Nephron progenitor cell (in vitro differentiated cells): Measurements from ENCODE around the gene PRRX2.
A peak's percentile ranks its signal among the peaks of the same experiment; 100 is the strongest.
"Not testable (repeated sequence)": the region's sequence is repeated elsewhere in the genome, so short reads cannot be mapped to it uniquely, and the experiment has no call there.

ENCODE experiments used
- DNase-seq: peaks from one replicate; pipeline ENCODE4 v3.0.0; 2021
- H3K27ac Mint-ChIP-seq: 2 replicates; pipeline ENCODE4 v1.8.0; 2021; ENCODE audit warnings: mild to moderate bottlenecking, moderate library complexity, mixed read lengths
- H3K27me3 Mint-ChIP-seq: 2 replicates; pipeline ENCODE4 v1.8.0; 2021; ENCODE audit warnings: mild to moderate bottlenecking, low read depth, mixed read lengths; ENCODE audit not compliant: poor library complexity
- H3K36me3 Mint-ChIP-seq: 2 replicates; pipeline ENCODE4 v1.8.0; 2021; ENCODE audit warnings: low read depth, mixed read lengths
- H3K4me1 Mint-ChIP-seq: 2 replicates; pipeline ENCODE4 v1.8.0; 2021; ENCODE audit warnings: mixed read lengths
- H3K4me3 Mint-ChIP-seq: 2 replicates; pipeline ENCODE4 v1.8.0; 2021; ENCODE audit warnings: mild to moderate bottlenecking, moderate library complexity, mixed read lengths
- H3K9me3 Mint-ChIP-seq: 2 replicates; pipeline ENCODE4 v1.8.0; 2021; ENCODE audit warnings: mild to moderate bottlenecking, moderate library complexity, mixed read lengths
- TF ChIP-seq, protein P1 (sequence below): fragments of 200-600 bp; sonication (generic); IDR thresholded peaks from 2 replicates; pipeline ENCODE4 v1.5.0; 2021; ENCODE audit warnings: antibody characterized with exemption

The PRRX2 gene

DNA sequence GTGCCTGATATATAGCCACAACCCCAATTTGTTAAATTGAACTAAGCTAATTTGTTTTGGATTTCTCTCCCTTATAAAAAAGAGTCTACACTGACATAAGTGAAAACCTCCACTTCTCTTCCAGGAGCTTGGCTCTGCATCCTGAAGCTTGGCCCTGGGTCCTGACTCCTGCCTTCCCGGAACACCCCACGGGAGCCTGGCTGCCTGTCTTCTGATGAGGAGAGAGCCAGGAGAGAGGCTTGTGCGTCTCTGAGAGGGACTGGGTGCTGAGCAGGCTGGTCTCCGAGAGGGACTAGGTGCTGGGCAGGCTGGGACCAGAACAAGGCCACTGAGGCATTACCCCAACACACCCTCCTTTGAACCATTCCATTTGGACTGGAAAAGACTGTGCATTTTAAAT, 93.9 kb downstream of the PRRX2 start:
- TF ChIP-seq, protein P1, sequence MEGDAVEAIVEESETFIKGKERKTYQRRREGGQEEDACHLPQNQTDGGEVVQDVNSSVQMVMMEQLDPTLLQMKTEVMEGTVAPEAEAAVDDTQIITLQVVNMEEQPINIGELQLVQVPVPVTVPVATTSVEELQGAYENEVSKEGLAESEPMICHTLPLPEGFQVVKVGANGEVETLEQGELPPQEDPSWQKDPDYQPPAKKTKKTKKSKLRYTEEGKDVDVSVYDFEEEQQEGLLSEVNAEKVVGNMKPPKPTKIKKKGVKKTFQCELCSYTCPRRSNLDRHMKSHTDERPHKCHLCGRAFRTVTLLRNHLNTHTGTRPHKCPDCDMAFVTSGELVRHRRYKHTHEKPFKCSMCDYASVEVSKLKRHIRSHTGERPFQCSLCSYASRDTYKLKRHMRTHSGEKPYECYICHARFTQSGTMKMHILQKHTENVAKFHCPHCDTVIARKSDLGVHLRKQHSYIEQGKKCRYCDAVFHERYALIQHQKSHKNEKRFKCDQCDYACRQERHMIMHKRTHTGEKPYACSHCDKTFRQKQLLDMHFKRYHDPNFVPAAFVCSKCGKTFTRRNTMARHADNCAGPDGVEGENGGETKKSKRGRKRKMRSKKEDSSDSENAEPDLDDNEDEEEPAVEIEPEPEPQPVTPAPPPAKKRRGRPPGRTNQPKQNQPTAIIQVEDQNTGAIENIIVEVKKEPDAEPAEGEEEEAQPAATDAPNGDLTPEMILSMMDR: no peak
- peaks cover 12% of the 10 kb centered on the region for H3K27me3 Mint-ChIP-seq
- H3K36me3 Mint-ChIP-seq: no peaks in the 10 kb centered on the region
- H3K9me3 Mint-ChIP-seq: no peaks in the 10 kb centered on the region
- H3K4me3 Mint-ChIP-seq: no peak overlapping the region
- peaks cover 59% of the 10 kb centered on the region for H3K4me1 Mint-ChIP-seq
- H3K27ac Mint-ChIP-seq: no peak overlapping the region
- no peak for DNase-seq

DNA sequence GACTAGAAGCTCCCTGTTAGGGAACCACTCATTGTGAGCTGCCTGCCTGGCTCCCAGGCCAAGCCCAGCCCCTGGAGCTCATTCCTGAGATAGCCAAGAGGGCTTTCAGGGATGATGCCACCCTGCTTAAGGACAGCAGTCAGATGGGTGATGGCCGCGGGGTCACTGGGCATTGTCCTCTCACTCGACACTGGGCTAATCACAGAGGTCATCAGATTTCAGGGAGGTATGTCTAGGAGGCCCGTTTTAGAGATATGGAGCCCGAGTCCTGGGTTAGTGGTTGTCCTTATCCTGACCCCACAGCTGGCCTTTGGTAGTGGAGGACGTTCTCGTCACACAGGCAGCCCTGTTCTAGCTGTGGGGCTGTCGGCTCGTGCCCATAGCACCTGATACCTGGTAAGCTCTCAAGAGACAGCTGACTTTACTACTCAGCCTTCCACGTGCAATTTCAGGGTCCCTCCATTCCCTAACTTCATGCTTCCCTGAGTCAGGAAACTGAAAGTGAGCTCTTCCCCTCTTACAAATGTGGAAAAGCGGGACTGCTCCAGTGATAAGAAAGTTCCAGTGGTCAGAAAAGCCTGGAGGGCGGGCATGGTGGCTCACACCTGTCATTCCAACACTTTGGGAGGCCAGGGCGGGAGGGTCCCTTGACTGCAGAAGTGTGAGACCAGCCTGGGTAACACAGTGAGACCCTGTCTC, 94.5 kb downstream of the PRRX2 start:
- no peak for DNase-seq
- no peaks in the 10 kb centered on the region for H3K9me3 Mint-ChIP-seq
- H3K36me3 Mint-ChIP-seq: no peaks in the 10 kb centered on the region
- no peak overlapping the region for H3K27ac Mint-ChIP-seq
- H3K27me3 Mint-ChIP-seq: peaks cover 8% of the 10 kb centered on the region
- no peak overlapping the region for H3K4me3 Mint-ChIP-seq
- H3K4me1 Mint-ChIP-seq: peaks cover 59% of the 10 kb centered on the region
- TF ChIP-seq, protein P1: no peak

GRCh38 chr9:129760784-129761183, 95.3 kb downstream of the PRRX2 start:
- H3K9me3 Mint-ChIP-seq, H3K27me3 Mint-ChIP-seq, DNase-seq, H3K27ac Mint-ChIP-seq, H3K36me3 Mint-ChIP-seq, H3K4me3 Mint-ChIP-seq: not testable (repeated sequence)
- peaks cover 56% of the 10 kb centered on the region for H3K4me1 Mint-ChIP-seq

DNA sequence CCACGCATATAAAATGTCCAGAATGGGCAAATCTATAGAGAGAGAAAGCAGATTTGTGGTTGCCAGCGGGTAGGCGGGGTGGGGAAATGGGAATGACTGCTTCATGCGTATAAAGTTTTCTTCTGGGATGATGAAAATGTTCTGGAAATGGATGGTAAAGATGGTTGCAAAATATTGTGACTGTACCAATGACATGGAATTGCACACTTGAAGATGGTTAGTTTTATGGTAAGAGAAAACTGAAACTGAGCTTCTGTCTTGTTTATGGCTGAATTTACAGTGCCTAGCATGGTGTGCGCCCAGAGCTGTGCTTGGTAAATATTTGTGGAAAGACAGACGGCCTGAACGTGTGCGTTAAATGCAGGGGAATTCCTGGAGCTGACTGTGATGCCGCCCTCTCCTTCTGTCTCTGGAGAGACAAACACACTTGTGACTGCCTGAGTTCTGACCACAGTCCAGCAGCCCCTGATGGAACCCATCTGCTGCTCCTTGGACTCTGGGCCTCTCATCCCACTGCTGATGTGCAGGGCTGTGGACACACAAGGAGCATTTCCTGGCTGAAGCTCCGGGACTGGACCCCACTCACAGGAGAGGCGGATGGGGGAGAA, 96.0 kb downstream of the PRRX2 start:
- Mint-ChIP-seq H3K4me1 (peaks cover 50% of the 10 kb centered on the region), H3K27me3 (peaks cover 6% of the 10 kb centered on the region), H3K4me3 (no peak overlapping the region), H3K27ac (peak overlapping the region; percentile 94), H3K9me3 (no peaks in the 10 kb centered on the region), H3K36me3 (no peaks in the 10 kb centered on the region)
- TF ChIP-seq, protein P1: no peak
- DNase-seq: no peak

DNA sequence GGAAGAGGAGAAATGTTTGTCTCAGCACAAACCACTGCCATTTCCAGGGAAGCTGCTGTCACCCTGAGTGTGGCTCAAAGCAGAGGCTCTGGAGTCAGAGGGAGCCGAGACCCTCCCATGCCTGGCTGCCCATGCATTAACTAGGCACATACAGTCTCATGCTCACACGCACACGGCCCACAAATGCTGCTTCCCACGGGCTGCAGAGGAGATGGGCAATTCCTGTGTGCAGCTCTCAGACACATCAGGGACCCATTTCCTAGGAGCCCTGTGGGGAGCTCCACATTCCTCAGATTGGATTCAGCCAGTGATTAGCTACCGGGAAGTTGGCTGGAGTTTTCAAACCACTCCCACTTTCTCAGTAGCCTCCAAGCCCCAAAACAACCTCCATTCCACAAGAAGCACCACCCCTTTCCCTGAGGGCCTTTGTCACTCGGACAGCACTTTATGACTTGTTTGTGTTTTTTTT, 96.5 kb downstream of the PRRX2 start:
- peak; percentile 29 for DNase-seq
- Mint-ChIP-seq H3K4me1 (peaks cover 47% of the 10 kb centered on the region), H3K36me3 (no peaks in the 10 kb centered on the region), H3K27me3 (peaks cover 4% of the 10 kb centered on the region), H3K9me3 (no peaks in the 10 kb centered on the region), H3K4me3 (no peak overlapping the region), H3K27ac (peak overlapping the region; percentile 94)
- TF ChIP-seq, protein P1: no peak

- Mint-ChIP-seq H3K4me1 (peaks cover 44% of the 10 kb centered on the region), H3K27ac (peak overlapping the region; percentile 94)
- not testable (repeated sequence) for H3K36me3 Mint-ChIP-seq, H3K4me3 Mint-ChIP-seq, H3K9me3 Mint-ChIP-seq, DNase-seq, H3K27me3 Mint-ChIP-seq
Measured at GRCh38 chr9:129762370-129762984, 97.0 kb downstream of the PRRX2 start.
